Central memory CD8-positive, alpha-beta T cell (primary cell): ENCODE data around the gene EPN1.

ENCODE experiments used
- ATAC-seq: fragments of 150-1000 bp; cut with Tn5 transposase; replicated peaks from 2 replicates; pipeline ENCODE4 v1.10.0; 2022; ENCODE audit warnings: mild to moderate bottlenecking, moderate FRiP score, moderate number of reproducible peaks; ENCODE audit not compliant: poor library complexity, severe bottlenecking; ENCODE audit errors: extremely low read depth
- DNase-seq, 2 donors: peaks; one replicate each; pipeline ENCODE4 v3.0.0; 2021; ENCODE audit warnings: low spot score in 2 of 2
- H3K27ac Mint-ChIP-seq: one replicate; pipeline ENCODE4 v1.8.0; 2022; ENCODE audit warnings: low read depth, mild to moderate bottlenecking, moderate library complexity, mixed read lengths
- H3K27me3 Mint-ChIP-seq: one replicate; pipeline ENCODE4 v1.8.0; 2022; ENCODE audit warnings: mixed read lengths
- H3K36me3 Mint-ChIP-seq: one replicate; pipeline ENCODE4 v1.8.0; 2022; ENCODE audit warnings: mild to moderate bottlenecking, moderate library complexity, mixed read lengths; ENCODE audit not compliant: insufficient read depth
- H3K4me1 Mint-ChIP-seq: one replicate; pipeline ENCODE4 v1.8.0; 2022; ENCODE audit warnings: mixed read lengths
- H3K4me3 Mint-ChIP-seq: one replicate; pipeline ENCODE4 v1.8.0; 2022; ENCODE audit warnings: mild to moderate bottlenecking, moderate library complexity, mixed read lengths
- H3K9me3 Mint-ChIP-seq: one replicate; pipeline ENCODE4 v1.8.0; 2022; ENCODE audit warnings: mixed read lengths

The EPN1 gene

DNA sequence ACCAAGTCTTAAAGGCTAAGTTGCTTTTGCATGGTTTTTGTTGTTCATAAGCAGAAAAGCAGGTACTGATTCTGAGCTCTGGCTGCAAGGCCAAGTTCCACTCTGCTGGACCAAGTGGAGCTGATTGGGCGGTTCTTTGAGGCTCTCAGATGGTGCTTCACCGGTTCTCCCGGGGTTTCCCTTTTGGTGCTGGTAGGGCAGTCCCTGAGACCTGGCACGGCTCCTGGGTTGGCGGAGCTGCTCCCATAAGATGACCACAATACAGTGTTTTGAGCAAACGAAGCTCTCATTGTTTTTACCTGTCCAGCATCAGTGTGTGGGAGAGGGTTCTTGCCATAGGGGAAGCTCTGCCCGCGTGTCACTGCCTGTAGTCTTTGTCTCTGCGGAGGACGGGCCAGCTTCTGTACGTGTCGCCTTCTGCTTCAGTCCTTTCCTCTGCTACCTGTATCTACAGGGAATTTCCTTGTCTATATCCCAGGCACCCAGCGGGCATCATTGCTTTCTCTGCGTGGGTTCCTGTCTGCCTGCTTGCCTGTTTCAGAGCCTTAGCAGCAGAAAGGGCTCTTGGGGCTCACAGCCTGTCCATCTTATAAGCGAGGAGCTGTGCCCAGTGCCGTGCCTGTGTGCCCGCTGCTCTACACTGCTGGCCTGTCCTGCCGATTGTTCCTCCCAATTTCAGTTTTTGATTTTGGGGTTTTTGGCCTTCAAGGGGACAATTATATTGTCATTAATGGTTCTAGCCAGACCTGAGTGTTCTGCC, 17.9 kb upstream of the EPN1 start:
- DNase-seq, result no peak
- H3K4me1 Mint-ChIP-seq, result peaks cover 51% of the 10 kb centered on the region
- peak overlapping the region; percentile 95 for H3K4me3 Mint-ChIP-seq
- no peak for ATAC-seq
- H3K9me3 Mint-ChIP-seq, result no peaks in the 10 kb centered on the region
- peaks cover 46% of the 10 kb centered on the region for H3K36me3 Mint-ChIP-seq
- H3K27ac Mint-ChIP-seq, result peak overlapping the region; percentile 100
- H3K27me3 Mint-ChIP-seq, result no peaks in the 10 kb centered on the region

DNA sequence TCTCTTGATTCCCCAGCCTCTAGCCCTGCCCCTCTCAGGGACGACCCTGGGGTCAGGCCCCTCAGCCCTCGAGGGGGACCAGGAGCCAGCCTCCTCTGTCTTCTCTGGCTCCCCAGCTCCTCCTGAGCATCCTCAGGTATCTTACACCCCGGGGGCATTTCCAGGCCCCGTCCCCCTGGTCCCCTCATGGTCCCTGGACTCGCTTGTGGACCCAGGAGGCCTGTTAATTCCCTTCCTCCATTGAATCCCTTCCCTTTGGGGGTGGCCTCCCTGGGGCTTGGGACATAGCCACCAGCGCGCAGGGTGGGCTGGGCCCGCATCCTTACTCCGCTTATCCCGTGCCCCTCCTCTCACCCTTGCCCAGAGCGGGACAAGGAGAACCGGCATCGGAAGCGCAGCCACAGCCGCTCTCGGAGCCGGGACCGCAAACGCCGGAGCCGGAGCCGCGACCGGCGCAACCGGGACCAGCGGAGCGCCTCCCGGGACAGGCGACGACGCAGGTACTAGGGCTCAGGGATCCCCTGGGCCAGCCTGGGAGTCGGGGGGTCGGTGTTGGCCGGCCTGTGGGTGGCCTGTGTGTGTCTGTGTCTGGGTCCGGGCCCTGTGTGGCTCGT, 16.1 kb upstream of the EPN1 start:
- H3K4me3 Mint-ChIP-seq, result peak overlapping the region; percentile 95

DNA sequence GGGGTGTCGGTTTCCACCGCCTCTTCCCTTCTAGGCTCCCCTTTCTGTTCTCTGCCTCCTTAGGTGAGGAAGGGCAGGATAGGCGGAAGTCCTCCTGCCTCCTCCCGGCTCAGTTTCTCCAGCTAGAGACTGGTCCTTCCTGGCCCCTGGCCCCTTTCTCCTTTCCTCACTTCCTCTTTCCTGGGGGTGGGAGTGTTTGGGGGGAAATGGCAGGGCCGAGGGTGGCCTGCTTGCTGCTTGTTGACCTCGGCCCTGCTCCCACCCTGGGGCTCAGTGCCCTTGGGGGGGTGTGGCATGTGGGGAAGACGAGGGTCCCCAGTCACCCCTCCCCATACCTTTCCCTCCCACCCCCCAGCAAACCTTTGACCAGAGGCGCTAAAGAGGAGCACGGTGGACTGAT, 15.2 kb upstream of the EPN1 start:
- peaks cover 61% of the 10 kb centered on the region for H3K4me1 Mint-ChIP-seq
- no peaks in the 10 kb centered on the region for H3K27me3 Mint-ChIP-seq
- peaks cover 56% of the 10 kb centered on the region for H3K36me3 Mint-ChIP-seq
- DNase-seq (no peak), ATAC-seq (no peak)
- peak overlapping the region; percentile 91 for H3K27ac Mint-ChIP-seq
- H3K9me3 Mint-ChIP-seq, result no peaks in the 10 kb centered on the region
- H3K4me3 Mint-ChIP-seq, result peak overlapping the region; percentile 95

More for the DNA sequence above, 16.1 kb upstream of the EPN1 start:
- Mint-ChIP-seq H3K27me3 (no peaks in the 10 kb centered on the region), H3K27ac (peak overlapping the region; percentile 91), H3K36me3 (peaks cover 55% of the 10 kb centered on the region), H3K9me3 (no peaks in the 10 kb centered on the region), H3K4me1 (peaks cover 68% of the 10 kb centered on the region)
- ATAC-seq (no peak), DNase-seq (no peak)

DNA sequence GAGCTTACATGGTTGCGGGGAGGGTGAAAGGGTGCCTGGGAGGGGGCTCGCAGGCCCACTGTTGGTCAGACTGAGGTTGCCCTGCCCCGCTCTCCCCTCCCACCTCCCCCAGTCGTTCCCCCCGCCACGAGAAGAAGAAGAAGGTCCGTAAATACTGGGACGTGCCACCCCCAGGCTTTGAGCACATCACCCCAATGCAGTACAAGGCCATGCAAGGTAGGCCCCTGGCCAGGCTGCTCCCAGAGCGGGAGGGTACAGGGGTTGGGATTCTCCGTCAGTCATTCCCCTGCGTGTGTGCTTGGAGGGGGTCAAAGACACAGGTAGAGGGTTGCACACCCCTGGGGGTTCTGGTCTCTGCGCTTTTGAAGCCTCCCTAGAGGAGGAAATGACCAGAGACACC, 14.6 kb upstream of the EPN1 start:
- Mint-ChIP-seq H3K4me1 (peaks cover 60% of the 10 kb centered on the region), H3K4me3 (peak overlapping the region; percentile 95)
- no peak for ATAC-seq

DNA sequence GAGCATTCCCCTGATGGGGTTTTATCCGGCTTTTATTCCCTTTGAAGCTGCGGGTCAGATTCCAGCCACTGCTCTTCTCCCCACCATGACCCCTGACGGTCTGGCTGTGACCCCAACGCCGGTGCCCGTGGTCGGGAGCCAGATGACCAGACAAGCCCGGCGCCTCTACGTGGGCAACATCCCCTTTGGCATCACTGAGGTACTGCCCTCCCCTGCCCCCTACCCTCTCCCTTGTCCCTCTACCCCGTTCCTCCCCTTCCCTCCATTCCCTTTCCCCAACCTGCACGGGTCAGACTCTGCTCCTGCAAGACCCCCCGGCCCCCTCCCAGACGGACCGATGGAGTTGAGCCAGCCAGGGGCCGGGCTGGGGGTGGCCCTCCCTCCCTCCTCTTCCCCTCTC, 14.0 kb upstream of the EPN1 start:
- ATAC-seq, result no peak
- peaks cover 58% of the 10 kb centered on the region for H3K36me3 Mint-ChIP-seq
- no peaks in the 10 kb centered on the region for H3K27me3 Mint-ChIP-seq
- no peak for DNase-seq
- H3K9me3 Mint-ChIP-seq, result no peaks in the 10 kb centered on the region
- no peak overlapping the region for H3K4me3 Mint-ChIP-seq
- H3K4me1 Mint-ChIP-seq, result peaks cover 54% of the 10 kb centered on the region
- no peak overlapping the region for H3K27ac Mint-ChIP-seq

More for the DNA sequence above, 14.6 kb upstream of the EPN1 start:
- no peak for DNase-seq
- H3K9me3 Mint-ChIP-seq, result no peaks in the 10 kb centered on the region
- peak overlapping the region; percentile 91 for H3K27ac Mint-ChIP-seq
- no peaks in the 10 kb centered on the region for H3K27me3 Mint-ChIP-seq
- peaks cover 56% of the 10 kb centered on the region for H3K36me3 Mint-ChIP-seq

DNA sequence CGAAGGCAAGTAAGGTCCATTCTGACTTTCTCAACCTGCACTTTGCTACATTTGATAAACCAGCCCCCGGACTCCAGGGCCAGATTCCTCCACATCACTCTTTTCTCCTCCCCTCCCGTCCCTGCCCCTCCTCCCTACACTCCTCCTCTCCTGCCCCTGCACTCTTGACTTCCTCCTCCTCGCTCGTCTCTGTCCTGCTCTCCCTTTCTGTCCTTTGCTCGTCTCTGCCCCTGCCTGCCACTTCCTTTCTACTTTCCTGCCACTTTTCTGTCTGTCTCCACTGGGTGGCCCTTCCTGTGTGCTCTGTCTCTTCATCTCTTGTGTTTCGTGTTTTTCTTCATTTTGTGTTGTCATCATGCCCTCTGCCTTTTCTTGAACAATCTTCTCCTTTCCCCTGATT, 13.2 kb upstream of the EPN1 start:
- H3K4me3 Mint-ChIP-seq, result no peak overlapping the region
- peak overlapping the region; percentile 69 for H3K27ac Mint-ChIP-seq

DNA sequence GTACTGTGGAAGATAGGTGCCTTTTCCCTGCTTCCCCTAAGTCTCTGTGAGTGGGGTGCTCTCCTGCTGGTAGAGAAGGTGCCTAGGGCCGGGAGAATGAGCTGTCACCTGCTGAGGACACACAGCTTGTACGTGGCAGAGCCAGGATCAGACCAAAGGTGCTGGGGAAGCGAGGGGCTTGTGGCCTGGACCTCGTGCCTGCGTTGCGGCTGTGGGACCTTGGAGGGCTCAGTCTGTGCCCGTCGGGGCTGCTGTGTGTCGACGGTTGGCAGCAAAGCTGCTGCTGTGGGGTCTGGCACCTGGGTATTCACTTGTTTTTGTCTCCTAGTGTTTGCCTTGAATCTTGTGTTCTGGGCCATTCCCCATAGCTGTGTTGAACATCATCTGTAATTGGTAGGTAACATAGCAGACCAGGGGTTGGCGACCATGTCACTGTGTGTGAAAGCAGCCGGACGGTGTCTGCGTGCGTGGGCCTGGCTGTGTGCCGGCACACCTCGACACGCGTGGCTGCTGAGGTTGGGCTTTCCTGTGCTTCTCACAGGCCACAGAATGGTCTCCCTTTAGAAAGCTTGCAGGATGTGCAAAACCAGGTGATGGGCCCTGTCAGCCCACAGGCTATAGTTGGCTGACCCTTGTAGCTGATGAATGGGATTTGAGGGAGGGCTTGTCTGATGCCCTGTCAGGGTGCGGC, 11.0 kb upstream of the EPN1 start:
- H3K36me3 Mint-ChIP-seq, result peaks cover 75% of the 10 kb centered on the region
- ATAC-seq (no peak), DNase-seq (no peak)
- peaks cover 37% of the 10 kb centered on the region for H3K4me1 Mint-ChIP-seq
- H3K27ac Mint-ChIP-seq, result no peak overlapping the region
- H3K9me3 Mint-ChIP-seq, result no peaks in the 10 kb centered on the region
- no peak overlapping the region for H3K4me3 Mint-ChIP-seq
- H3K27me3 Mint-ChIP-seq, result no peaks in the 10 kb centered on the region

More for the DNA sequence above, 13.2 kb upstream of the EPN1 start:
- Mint-ChIP-seq H3K9me3 (no peaks in the 10 kb centered on the region), H3K27me3 (no peaks in the 10 kb centered on the region), H3K4me1 (peaks cover 49% of the 10 kb centered on the region), H3K36me3 (peaks cover 64% of the 10 kb centered on the region)
- ATAC-seq (no peak), DNase-seq (no peak)

DNA sequence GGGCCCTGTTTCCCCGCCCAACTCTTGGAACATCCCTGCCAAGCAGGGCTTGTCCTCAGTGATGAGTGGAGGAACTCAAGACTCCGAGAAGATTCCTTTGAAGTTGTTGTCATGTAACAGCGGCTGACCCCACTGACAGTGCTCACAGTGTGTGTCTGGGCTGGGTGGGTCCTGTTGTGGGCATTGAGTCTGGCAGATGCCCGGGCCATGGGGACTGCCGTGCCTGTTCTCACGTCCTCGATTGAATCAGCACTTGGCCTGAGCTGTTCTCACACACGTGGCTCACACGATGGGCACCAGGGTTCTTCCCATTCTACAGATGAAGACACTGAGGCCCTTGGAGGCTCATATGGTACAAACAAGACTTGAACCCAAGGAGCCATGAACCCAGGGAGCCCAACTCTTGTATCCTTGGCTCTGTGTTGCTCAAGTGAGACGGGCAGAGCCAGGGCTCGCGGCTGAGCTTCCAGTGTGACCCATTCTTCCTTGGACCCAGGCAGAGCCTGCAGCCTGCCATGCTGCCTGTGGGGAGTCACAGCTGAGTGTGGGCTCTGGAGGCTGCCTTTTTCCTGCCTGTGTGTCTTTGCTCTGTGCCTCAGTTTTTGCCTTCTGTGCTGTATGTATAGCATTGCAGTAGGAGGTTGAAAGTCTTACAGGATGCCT, 8.6 kb upstream of the EPN1 start:
- DNase-seq, result no peak
- Mint-ChIP-seq H3K9me3 (no peaks in the 10 kb centered on the region), H3K27me3 (no peaks in the 10 kb centered on the region), H3K27ac (no peak overlapping the region), H3K4me3 (no peak overlapping the region), H3K4me1 (peaks cover 45% of the 10 kb centered on the region), H3K36me3 (peaks cover 71% of the 10 kb centered on the region)
- no peak for ATAC-seq

DNA sequence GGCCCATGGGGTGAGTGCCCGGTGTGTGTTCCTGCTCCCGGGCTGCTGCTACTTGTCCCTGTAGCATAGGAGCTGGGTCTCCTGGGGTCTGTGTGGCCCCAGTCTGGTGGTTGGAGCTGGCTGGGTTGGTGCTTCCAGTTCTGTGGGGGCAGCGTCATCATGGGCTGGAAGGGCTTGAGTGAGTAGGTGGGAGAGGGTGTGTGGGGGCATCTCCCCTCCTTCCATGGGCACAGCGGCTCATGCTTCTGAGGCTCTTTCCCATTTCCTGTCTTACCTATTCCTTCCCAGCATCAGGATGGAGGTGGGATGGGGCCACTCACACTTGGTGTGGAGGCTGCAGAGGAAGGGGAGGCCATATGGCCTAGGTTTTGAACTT, 8.0 kb upstream of the EPN1 start:
- DNase-seq, result no peak
- Mint-ChIP-seq H3K4me3 (no peak overlapping the region), H3K36me3 (peaks cover 71% of the 10 kb centered on the region), H3K9me3 (no peaks in the 10 kb centered on the region), H3K27ac (no peak overlapping the region), H3K4me1 (peaks cover 41% of the 10 kb centered on the region), H3K27me3 (no peaks in the 10 kb centered on the region)
- no peak for ATAC-seq

DNA sequence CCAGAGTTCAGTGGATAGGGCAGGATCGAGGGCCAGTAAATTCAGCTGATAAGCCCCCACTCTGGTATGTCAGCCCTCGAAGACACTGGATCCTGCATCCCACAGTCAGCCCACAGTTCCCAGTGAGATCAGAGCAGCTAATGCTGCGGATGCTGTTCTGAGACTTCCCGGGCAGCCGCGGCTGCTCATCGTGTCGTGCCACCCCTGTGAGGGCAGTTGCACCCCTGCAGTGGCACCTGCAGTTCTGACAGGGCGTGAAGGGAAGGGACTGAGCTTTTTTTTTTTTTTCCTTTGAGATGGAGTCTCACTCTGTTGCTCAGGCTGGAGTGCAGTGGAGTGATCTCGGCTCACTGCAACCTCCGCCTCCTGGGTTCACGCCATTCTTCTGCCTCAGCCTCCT, 7.5 kb upstream of the EPN1 start:
- Mint-ChIP-seq H3K9me3 (no peaks in the 10 kb centered on the region), H3K4me1 (peaks cover 36% of the 10 kb centered on the region), H3K27ac (no peak overlapping the region), H3K36me3 (peaks cover 74% of the 10 kb centered on the region), H3K4me3 (no peak overlapping the region), H3K27me3 (no peaks in the 10 kb centered on the region)
- ATAC-seq (no peak), DNase-seq (no peak)

DNA sequence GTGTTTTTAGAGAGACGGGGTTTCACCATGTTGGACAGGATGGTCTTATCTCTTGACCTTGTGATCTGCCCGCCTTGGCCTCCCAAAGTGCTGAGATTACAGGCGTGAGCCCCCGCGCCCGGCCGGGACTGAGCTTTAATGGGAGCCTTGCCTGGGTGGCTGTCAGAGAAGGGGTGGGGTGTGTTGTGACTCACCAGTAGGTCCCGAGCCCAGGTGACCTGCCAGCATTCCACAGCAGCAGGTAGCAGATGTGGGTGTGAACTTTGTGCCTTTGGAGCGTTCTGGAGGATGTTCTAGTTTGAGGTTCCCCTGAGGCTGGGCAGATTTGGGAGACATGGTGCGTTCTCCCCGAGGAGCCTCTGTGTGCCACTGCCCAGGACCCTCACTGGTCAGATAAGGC, 7.1 kb upstream of the EPN1 start:
- H3K27ac Mint-ChIP-seq, result no peak overlapping the region
- ATAC-seq (no peak), DNase-seq (no peak)
- no peak overlapping the region for H3K4me3 Mint-ChIP-seq
- H3K36me3 Mint-ChIP-seq, result peaks cover 74% of the 10 kb centered on the region
- H3K9me3 Mint-ChIP-seq, result no peaks in the 10 kb centered on the region
- peaks cover 32% of the 10 kb centered on the region for H3K4me1 Mint-ChIP-seq
- H3K27me3 Mint-ChIP-seq, result no peaks in the 10 kb centered on the region

DNA sequence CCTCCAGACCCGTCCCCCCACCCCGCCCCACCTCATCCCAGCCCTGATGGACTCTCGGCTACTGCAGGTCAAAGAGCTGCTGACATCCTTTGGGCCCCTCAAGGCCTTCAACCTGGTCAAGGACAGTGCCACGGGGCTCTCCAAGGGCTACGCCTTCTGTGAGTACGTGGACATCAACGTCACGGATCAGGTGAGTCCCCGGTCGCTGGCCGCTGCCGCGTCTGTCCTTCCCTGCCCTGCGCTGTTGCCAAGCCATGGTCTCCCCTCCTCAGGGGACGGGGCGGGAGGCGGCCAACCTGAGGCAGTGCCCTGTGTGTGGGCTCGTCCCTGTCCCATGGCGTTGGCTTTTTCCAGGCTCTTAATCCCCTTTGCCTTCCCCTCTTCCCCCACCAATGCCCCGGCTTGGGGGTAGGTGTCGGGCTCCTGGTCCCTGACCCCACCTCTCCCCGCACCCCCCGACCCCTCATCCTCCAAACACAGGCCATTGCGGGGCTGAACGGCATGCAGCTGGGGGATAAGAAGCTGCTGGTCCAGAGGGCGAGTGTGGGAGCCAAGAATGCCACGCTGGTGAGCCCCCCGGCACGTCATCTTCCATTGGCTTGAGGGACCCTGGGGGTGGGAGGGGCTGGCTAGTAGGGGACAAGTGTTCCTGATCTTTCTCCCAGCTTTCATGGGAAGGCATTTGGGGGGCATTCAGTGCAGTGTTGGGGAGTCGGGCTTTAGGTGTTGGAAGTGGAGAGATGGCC, 6.2 kb upstream of the EPN1 start:
- peaks cover 29% of the 10 kb centered on the region for H3K4me1 Mint-ChIP-seq
- H3K27me3 Mint-ChIP-seq, result no peaks in the 10 kb centered on the region
- DNase-seq (no peak), ATAC-seq (no peak)
- peaks cover 74% of the 10 kb centered on the region for H3K36me3 Mint-ChIP-seq
- H3K9me3 Mint-ChIP-seq, result no peaks in the 10 kb centered on the region
- peak overlapping the region; percentile 46 for H3K27ac Mint-ChIP-seq
- H3K4me3 Mint-ChIP-seq, result no peak overlapping the region
